HG03039 (cell line): ENCODE measurements around the gene EPHA1.
"Not testable (repeated sequence)": the region's sequence is repeated elsewhere in the genome, so short reads cannot be mapped to it uniquely, and the experiment has no call there.

ENCODE experiments used
- ATAC-seq: cut with Tn5 transposase; IDR thresholded peaks from one replicate; pipeline ENCODE4 v1.9.1; 2021; ENCODE audit warnings: mild to moderate bottlenecking, moderate library complexity; ENCODE audit not compliant: unreplicated experiment

The EPHA1 gene

GRCh38 chr7:143405173-143406001, 3.3 kb downstream of the EPHA1 start:
- ATAC-seq = no peak

- ATAC-seq = not testable (repeated sequence)
These were observed 6.4 kb downstream of the EPHA1 start for GRCh38 chr7:143402233-143402632.

GRCh38 chr7:143401265-143401664, 7.4 kb downstream of the EPHA1 start:
- ATAC-seq = no peak

GRCh38 chr7:143399642-143400041, 9.0 kb downstream of the EPHA1 start:
- ATAC-seq = no peak

- ATAC-seq = no peak
These were observed 9.5 kb downstream of the EPHA1 start for GRCh38 chr7:143399151-143399550.

GRCh38 chr7:143398616-143399015, 10.0 kb downstream of the EPHA1 start:
- ATAC-seq = no peak

- no peak for ATAC-seq
These were observed 10.7 kb downstream of the EPHA1 start for GRCh38 chr7:143397710-143398530.

- ATAC-seq = no peak
These were observed 11.8 kb downstream of the EPHA1 start for GRCh38 chr7:143396625-143397556.

- no peak for ATAC-seq
These were observed 12.5 kb downstream of the EPHA1 start for GRCh38 chr7:143396182-143396581.

GRCh38 chr7:143395187-143396149, 13.2 kb downstream of the EPHA1 start:
- no peak for ATAC-seq

- no peak for ATAC-seq
These were observed 13.9 kb downstream of the EPHA1 start for GRCh38 chr7:143394777-143395176.

- ATAC-seq = no peak
These were observed 14.6 kb downstream of the EPHA1 start for GRCh38 chr7:143394068-143394467.

GRCh38 chr7:143393267-143394041, 15.2 kb downstream of the EPHA1 start:
- ATAC-seq = no peak

- no peak for ATAC-seq
These were observed 15.8 kb downstream of the EPHA1 start for GRCh38 chr7:143392875-143393266.

- ATAC-seq = not testable (repeated sequence)
These were observed 16.2 kb downstream of the EPHA1 start for GRCh38 chr7:143392427-143392826.

- ATAC-seq = no peak
These were observed 16.9 kb downstream of the EPHA1 start for GRCh38 chr7:143391462-143392404.

- no peak for ATAC-seq
These were observed 17.8 kb downstream of the EPHA1 start for GRCh38 chr7:143390773-143391317.
